RWPE2 (cell line): ENCODE measurements around the gene RAPGEF2.

Experiments used
- ATAC-seq: fragments of 200-7000 bp; cut with Tn5 transposase; 3 replicates; pipeline ENCODE4 v1.9.1; 2021; ENCODE audit warnings: low read depth
- DNase-seq: peaks from one replicate; pipeline ENCODE4 v3.0.0-alpha.2; 2020; ENCODE audit warnings: low spot score
- H3K27ac ChIP-seq: fragments of 450-650 bp; 2 replicates; pipeline ENCODE4 v1.5.1; 2017; ENCODE audit warnings: mild to moderate bottlenecking; ENCODE audit not compliant: poor library complexity, severe bottlenecking
- H3K27me3 ChIP-seq: fragments of 250-450 bp; sonication (Bioruptor Pico); 2 replicates; pipeline ENCODE4 v1.5.1; 2021; ENCODE audit warnings: mild to moderate bottlenecking, moderate library complexity; ENCODE audit not compliant: insufficient read depth, poor library complexity, severe bottlenecking
- H3K36me3 ChIP-seq: fragments of 250-450 bp; sonication (Bioruptor Pico); 2 replicates; pipeline ENCODE4 v1.5.1; 2020; ENCODE audit warnings: low read depth, mild to moderate bottlenecking, moderate library complexity
- H3K4me1 ChIP-seq: fragments of 250-450 bp; sonication (Bioruptor Pico); 2 replicates; pipeline ENCODE4 v1.5.1; 2021; ENCODE audit warnings: mild to moderate bottlenecking, moderate library complexity; ENCODE audit not compliant: insufficient read depth, poor library complexity, severe bottlenecking
- H3K4me3 ChIP-seq: fragments of 250-450 bp; sonication (Bioruptor Pico); 2 replicates; pipeline ENCODE4 v1.5.1; 2021; ENCODE audit warnings: mild to moderate bottlenecking, moderate library complexity; ENCODE audit not compliant: severe bottlenecking
- H3K9me3 ChIP-seq: fragments of 250-450 bp; sonication (Bioruptor Pico); 2 replicates; pipeline ENCODE4 v1.5.1; 2021; ENCODE audit warnings: mild to moderate bottlenecking, moderate library complexity; ENCODE audit not compliant: severe bottlenecking
- TF ChIP-seq, protein P1 (sequence below): fragments of 450-650 bp; IDR thresholded peaks from one replicate; pipeline ENCODE4 v1.5.1; 2017; ENCODE audit warnings: mild to moderate bottlenecking, moderate library complexity; ENCODE audit not compliant: poor library complexity, severe bottlenecking

The RAPGEF2 gene

DNA sequence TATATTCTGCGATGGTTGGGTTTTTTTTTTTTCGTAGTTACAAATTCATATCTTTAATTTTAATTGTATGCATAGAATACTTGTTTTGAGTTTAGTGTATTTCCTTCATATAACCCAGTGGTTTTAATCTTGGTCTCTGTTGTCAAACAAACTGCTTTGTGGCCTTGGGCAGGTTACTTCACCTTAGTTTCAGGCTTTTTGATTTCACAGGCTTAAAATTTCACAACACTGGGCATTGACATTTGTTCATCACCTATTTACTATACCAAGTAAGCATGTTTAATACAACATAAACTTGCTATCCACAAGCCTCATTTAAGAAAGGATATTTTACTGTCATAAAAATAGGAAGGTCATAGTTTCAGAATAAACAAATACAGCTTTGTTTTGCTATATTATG is 14.7 kb downstream of the RAPGEF2 start:
- Histone ChIP-seq H3K27ac (no peak overlapping the region), H3K27me3 (no peaks in the 10 kb centered on the region), H3K4me1 (no peaks in the 10 kb centered on the region), H3K36me3 (peaks cover 4% of the 10 kb centered on the region; the same call in 1 of the 2 replicates), H3K9me3 (no peaks in the 10 kb centered on the region), H3K4me3 (no peak overlapping the region)
- TF ChIP-seq, protein P1, sequence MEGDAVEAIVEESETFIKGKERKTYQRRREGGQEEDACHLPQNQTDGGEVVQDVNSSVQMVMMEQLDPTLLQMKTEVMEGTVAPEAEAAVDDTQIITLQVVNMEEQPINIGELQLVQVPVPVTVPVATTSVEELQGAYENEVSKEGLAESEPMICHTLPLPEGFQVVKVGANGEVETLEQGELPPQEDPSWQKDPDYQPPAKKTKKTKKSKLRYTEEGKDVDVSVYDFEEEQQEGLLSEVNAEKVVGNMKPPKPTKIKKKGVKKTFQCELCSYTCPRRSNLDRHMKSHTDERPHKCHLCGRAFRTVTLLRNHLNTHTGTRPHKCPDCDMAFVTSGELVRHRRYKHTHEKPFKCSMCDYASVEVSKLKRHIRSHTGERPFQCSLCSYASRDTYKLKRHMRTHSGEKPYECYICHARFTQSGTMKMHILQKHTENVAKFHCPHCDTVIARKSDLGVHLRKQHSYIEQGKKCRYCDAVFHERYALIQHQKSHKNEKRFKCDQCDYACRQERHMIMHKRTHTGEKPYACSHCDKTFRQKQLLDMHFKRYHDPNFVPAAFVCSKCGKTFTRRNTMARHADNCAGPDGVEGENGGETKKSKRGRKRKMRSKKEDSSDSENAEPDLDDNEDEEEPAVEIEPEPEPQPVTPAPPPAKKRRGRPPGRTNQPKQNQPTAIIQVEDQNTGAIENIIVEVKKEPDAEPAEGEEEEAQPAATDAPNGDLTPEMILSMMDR: no peak
- ATAC-seq (no peak), DNase-seq (no peak)

GRCh38 chr4:159117968-159118367 is 15.1 kb downstream of the RAPGEF2 start:
- Histone ChIP-seq H3K27ac (no peak overlapping the region), H3K9me3 (no peaks in the 10 kb centered on the region), H3K4me3 (no peak overlapping the region), H3K4me1 (no peaks in the 10 kb centered on the region), H3K36me3 (peaks cover 4% of the 10 kb centered on the region; the same call in 1 of the 2 replicates), H3K27me3 (no peaks in the 10 kb centered on the region)
- DNase-seq (no peak), ATAC-seq (no peak)
- TF ChIP-seq, protein P1: no peak

DNA sequence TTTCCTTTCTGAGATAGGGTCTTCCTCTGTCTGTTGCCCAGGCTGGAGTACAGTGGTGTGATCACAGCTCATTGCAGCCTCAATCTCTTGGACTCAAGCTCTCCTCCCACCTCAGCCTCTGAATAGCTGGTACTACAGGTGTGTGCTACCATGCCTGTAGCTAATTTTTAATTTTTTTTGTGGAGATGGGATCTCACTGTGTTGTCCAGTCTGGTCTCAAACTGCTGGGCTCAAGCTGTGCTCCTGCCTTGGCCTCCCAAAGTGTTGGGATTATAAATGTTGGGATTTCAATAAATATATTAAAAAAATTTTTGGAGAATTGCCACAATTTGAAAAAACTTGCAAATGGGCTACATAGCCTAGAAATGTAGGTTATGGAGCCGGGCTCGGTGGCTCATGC is 18.5 kb downstream of the RAPGEF2 start:
- H3K36me3 ChIP-seq: no peaks in the 10 kb centered on the region
- no peaks in the 10 kb centered on the region for H3K27me3 ChIP-seq
- H3K27ac ChIP-seq: no peak overlapping the region
- H3K9me3 ChIP-seq: no peaks in the 10 kb centered on the region
- ATAC-seq (no peak), DNase-seq (no peak)
- TF ChIP-seq, protein P1: no peak
- H3K4me3 ChIP-seq: no peak overlapping the region
- no peaks in the 10 kb centered on the region for H3K4me1 ChIP-seq

GRCh38 chr4:159126716-159127115 is 23.8 kb downstream of the RAPGEF2 start:
- Histone ChIP-seq H3K4me1 (no peaks in the 10 kb centered on the region), H3K36me3 (no peaks in the 10 kb centered on the region), H3K9me3 (no peaks in the 10 kb centered on the region), H3K27me3 (no peaks in the 10 kb centered on the region), H3K27ac (no peak overlapping the region), H3K4me3 (no peak overlapping the region)
- ATAC-seq (no peak), DNase-seq (no peak)
- TF ChIP-seq, protein P1: no peak

- Histone ChIP-seq H3K4me3 (no peak overlapping the region), H3K27me3 (no peaks in the 10 kb centered on the region), H3K36me3 (no peaks in the 10 kb centered on the region), H3K27ac (no peak overlapping the region), H3K4me1 (no peaks in the 10 kb centered on the region), H3K9me3 (no peaks in the 10 kb centered on the region)
- DNase-seq (no peak), ATAC-seq (no peak)
- TF ChIP-seq, protein P1: no peak
Observed at GRCh38 chr4:159127745-159128518, 25.1 kb downstream of the RAPGEF2 start.
